HL-60 (cell line): ENCODE measurements around the gene CHTOP.

Experiments
- GABPA ChIP-seq: IDR thresholded peaks from 2 replicates; pipeline ENCODE4 v1.6.1; 2012; ENCODE audit warnings: low read depth
- TF ChIP-seq, protein P1 (sequence below): IDR thresholded peaks from one replicate; pipeline ENCODE4 v1.5.1; 2011; ENCODE audit warnings: low read length, control low read depth, inconsistent platforms; ENCODE audit not compliant: insufficient read depth

DNA sequence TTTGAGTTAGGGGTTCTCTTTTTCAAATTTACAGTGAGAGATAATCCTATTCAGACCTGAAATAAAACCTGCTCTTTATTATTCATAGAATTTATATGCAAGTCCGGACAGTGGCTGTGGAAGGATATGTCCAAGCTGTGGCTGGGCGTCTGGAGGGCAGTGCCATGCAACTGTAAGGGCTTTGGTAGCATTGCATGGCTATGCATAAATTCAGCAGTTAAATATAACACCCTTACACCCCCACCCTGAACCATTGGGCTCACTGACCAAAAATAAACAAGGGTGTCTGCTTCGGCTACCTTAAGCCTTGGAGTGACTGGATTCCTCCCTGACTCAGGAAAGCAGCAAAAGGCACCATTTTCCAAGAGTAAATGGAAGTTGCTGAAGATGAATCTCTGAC is 5.4 kb downstream of the CHTOP start:
- TF ChIP-seq, protein P1, sequence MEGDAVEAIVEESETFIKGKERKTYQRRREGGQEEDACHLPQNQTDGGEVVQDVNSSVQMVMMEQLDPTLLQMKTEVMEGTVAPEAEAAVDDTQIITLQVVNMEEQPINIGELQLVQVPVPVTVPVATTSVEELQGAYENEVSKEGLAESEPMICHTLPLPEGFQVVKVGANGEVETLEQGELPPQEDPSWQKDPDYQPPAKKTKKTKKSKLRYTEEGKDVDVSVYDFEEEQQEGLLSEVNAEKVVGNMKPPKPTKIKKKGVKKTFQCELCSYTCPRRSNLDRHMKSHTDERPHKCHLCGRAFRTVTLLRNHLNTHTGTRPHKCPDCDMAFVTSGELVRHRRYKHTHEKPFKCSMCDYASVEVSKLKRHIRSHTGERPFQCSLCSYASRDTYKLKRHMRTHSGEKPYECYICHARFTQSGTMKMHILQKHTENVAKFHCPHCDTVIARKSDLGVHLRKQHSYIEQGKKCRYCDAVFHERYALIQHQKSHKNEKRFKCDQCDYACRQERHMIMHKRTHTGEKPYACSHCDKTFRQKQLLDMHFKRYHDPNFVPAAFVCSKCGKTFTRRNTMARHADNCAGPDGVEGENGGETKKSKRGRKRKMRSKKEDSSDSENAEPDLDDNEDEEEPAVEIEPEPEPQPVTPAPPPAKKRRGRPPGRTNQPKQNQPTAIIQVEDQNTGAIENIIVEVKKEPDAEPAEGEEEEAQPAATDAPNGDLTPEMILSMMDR, result no peak
- TF ChIP-seq GABPA, result no peak
